Dendritic cell treated with granulocyte-macrophage colony-stimulating factor and Interleukin-4, amounts not matched to agents 40 ng/mL and 50 ng/mL, for 4 days (primary cell): ENCODE measurements around the gene KHDC1L.
"Not testable (repeated sequence)": the region's sequence is repeated elsewhere in the genome, so short reads cannot be mapped to it uniquely, and the experiment has no call there.

Experiments used
- H3K27ac Mint-ChIP-seq: one replicate; pipeline ENCODE4 v1.8.0; 2022; ENCODE audit warnings: mild to moderate bottlenecking, mixed read lengths
- H3K27me3 Mint-ChIP-seq: one replicate; pipeline ENCODE4 v1.8.0; 2022; ENCODE audit warnings: mild to moderate bottlenecking, mixed read lengths
- H3K36me3 Mint-ChIP-seq: one replicate; pipeline ENCODE4 v1.8.0; 2022; ENCODE audit warnings: low read depth, mixed read lengths
- H3K4me1 Mint-ChIP-seq: one replicate; pipeline ENCODE4 v1.8.0; 2022; ENCODE audit warnings: low read depth, mixed read lengths
- H3K4me3 Mint-ChIP-seq: one replicate; pipeline ENCODE4 v1.8.0; 2022; ENCODE audit warnings: mild to moderate bottlenecking, moderate library complexity, mixed read lengths
- H3K9me3 Mint-ChIP-seq: one replicate; pipeline ENCODE4 v1.8.0; 2022; ENCODE audit warnings: mixed read lengths
- intact Hi-C: fragments of 100-400 bp; cut with micrococcal nuclease; formaldehyde crosslinking; loops from one replicate; pipeline ENCODE4 v1.15.0; 2022

The KHDC1L gene, protein sequence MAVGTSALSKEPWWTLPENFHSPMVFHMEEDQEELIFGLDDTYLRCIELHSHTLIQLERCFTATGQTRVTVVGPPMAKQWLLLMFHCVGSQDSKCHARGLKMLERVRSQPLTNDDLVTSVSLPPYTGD

DNA sequence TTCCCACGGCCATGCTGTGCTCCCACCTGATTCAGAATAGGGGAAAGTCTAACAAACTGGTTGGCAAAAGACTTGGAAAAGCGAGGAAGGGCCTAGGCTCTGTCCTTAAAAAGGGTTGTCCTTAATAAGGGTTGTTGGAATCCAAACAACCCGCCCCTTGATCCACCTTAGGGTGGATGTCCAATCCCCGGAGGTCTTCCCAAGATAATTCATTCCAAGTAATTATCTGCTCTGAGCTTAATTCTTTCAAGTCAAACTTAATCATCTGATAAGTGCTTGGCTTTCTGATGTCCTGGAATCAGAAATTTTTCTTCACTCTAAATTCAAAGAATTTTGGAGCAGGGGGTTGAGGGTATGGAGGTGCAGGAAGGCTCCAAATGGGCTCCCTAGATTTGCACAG, at the start of gene KHDC1L:
TSS of gene KHDC1L (minus strand) at position 101 of the 400 bp plus-strand sequence. CDS start at position 13, 88 bp downstream.
- H3K9me3 Mint-ChIP-seq: peaks cover 9% of the 10 kb centered on the region
- H3K4me1 Mint-ChIP-seq: no peaks in the 10 kb centered on the region
- H3K27ac Mint-ChIP-seq: no peak within 1 kb of the TSS
- no peak within 1 kb of the TSS for H3K4me3 Mint-ChIP-seq
- no peaks in the 10 kb centered on the region for H3K36me3 Mint-ChIP-seq
- intact Hi-C loops: no loop called here
- no peaks in the 10 kb centered on the region for H3K27me3 Mint-ChIP-seq

DNA sequence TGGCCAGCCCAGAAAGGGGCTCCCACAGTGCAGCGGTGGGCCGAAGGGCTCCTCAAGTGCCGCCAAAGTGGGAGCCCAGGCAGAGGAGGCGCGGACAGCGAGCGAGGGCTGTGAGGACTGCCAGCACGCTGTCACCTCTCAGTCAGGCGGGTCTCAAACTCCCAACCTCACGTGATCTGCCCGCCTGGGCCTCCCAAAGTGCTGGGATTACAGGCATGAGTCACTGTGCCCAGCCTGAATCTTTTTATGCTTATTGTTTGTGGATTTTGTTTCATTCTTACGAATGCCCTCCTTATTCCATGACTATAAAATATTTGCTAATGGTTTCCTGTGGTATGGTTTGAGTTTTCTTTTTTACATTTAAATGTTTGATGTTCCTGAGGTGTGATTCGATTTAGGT, 44.0 kb upstream of the KHDC1L start:
- intact Hi-C loops, H3K27me3 Mint-ChIP-seq, H3K36me3 Mint-ChIP-seq, H3K4me1 Mint-ChIP-seq, H3K27ac Mint-ChIP-seq, H3K9me3 Mint-ChIP-seq, H3K4me3 Mint-ChIP-seq: not testable (repeated sequence)

DNA sequence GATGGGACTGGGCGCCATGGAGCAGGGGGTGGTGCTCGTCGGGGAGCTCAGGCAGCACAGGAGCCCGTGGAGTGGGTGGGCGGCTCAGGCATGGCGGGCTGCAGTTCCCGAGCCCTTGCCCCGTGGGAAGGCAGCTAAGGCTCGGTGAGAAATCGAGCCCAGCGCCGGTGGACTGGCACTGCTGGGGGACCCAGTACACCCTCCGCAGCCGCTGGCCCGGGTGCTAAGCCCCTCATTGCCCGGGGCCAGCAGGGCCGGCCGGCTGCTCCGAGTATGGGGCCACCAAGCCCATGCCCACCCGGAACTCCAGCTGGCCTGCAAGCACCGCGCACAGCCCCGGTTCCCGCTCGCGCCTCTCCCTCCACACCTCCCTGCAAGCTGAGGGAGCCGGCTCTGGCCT, 43.6 kb upstream of the KHDC1L start:
- intact Hi-C loops, H3K27ac Mint-ChIP-seq, H3K36me3 Mint-ChIP-seq, H3K9me3 Mint-ChIP-seq, H3K4me3 Mint-ChIP-seq, H3K4me1 Mint-ChIP-seq, H3K27me3 Mint-ChIP-seq: not testable (repeated sequence)

DNA sequence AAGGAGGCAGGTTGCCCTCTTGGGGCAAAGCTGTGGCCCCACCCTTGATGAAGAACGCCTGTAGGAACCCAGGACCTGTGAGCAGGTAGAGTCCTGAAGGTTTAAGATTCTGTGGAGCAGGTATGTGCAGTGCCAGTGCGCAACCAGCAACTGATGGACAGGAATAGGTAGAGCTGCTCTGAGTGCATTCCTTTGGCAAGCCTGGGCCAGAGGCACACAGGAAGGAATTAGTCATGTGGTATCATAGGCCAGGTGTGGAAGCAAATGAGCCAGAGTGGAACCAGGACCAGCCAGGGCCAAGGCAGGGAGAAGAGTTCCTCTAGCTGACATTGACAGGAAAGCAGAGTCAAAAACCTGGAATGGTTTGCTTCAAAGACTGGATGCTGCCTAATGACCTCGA, 39.1 kb upstream of the KHDC1L start:
- Mint-ChIP-seq H3K27ac (no peak overlapping the region), H3K9me3 (no peaks in the 10 kb centered on the region), H3K36me3 (no peaks in the 10 kb centered on the region), H3K4me3 (no peak overlapping the region), H3K4me1 (peaks cover 8% of the 10 kb centered on the region), H3K27me3 (peaks cover 7% of the 10 kb centered on the region)
- intact Hi-C loops: no loop called here

DNA sequence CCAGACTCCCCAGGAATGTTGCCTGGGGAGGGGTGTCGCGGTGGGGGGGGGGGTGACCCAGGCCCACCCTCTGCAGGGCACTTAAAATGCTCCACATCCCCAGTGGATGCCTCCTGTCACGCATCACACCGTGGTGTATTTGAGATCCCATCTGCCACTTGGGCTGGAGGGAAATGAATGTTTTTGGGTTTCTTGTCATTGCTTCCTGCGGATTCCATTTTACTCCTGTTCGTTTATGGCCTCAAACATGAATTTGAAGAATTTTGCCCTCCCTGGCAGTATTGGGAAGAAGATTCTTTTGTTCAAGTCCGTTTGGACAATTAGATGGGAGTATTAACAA, 38.2 kb upstream of the KHDC1L start:
- Mint-ChIP-seq H3K4me3 (peak overlapping the region; percentile 82), H3K4me1 (peaks cover 8% of the 10 kb centered on the region), H3K27me3 (peaks cover 7% of the 10 kb centered on the region), H3K27ac (no peak overlapping the region), H3K9me3 (no peaks in the 10 kb centered on the region), H3K36me3 (no peaks in the 10 kb centered on the region)
- intact Hi-C loops: no loop called here

DNA sequence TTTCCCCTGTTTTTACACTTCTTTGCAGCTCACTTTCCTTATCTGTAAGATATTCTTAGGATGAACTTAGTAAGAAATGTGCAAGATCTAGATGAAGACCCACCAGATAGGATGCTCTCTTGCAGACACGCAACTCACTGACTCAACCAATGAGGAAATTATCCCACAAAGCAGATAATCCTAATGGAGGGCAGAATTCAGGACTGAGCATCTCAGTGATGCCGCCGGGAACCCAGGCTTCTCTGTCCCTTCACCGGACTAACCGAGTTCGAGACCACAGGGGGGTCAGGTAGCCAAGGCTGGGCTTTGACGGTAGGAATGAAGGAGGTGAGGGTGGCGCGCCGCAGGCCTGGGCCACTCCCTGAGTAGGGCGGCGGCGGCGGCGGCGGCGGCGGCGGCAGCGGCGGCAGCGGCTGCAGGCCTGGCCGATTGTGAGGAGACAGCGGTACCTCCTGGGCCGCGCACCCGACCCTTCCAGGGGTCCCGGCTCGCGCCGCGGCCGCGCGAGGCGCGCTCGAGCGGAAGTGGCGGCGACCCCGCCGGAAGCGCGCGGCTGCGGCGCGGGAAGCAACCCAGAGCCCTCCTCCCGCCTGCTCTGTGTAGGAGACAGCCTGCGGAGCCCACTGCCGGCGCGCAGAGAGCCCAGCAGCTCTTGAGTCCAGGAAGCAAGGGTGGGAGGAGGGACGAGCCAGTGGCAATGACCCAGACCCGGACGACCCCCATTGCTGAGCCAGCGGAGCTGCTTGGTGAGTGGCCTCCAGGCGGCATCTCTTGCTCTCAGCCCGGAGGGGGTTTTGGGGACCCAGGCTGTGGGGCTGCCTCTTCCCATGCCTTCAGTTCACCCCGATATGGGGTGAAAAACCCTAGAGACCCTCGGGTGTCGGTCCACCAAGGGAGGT, 37.6 kb upstream of the KHDC1L start, which contains the start of gene KHDC1:
TSS of gene KHDC1 (minus strand) at position 526 of the 899 bp plus-strand sequence. CDS start 20,679 bp downstream, outside the sequence.
- Mint-ChIP-seq H3K4me1 (peaks cover 8% of the 10 kb centered on the region), H3K27ac (peak within 1 kb of the TSS; percentile 61), H3K27me3 (peaks cover 7% of the 10 kb centered on the region), H3K36me3 (no peaks in the 10 kb centered on the region), H3K4me3 (peak within 1 kb of the TSS; percentile 82), H3K9me3 (no peaks in the 10 kb centered on the region)
- intact Hi-C loops: no loop called here

DNA sequence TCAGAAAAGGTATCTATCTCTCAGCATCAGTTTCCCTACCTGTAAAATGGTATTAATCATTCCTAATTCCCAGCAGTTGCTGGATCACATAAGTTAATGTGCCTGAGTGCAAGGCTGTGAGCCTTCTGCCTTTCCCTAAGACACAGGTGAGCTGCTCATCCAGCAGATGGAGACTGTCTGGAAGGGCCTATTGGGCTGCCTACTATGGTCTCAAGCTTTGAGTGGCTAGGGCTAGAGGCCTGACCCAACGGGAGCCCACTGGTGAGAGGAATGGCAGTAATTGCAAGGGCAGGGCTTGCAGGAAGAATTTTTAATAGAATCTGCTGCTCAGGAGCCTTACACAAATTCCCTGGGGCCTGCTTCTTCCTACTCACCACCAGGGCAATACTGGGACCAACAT, 33.4 kb upstream of the KHDC1L start:
- Mint-ChIP-seq H3K4me3 (no peak overlapping the region), H3K27ac (no peak overlapping the region), H3K4me1 (peaks cover 8% of the 10 kb centered on the region), H3K9me3 (no peaks in the 10 kb centered on the region), H3K36me3 (no peaks in the 10 kb centered on the region), H3K27me3 (peaks cover 7% of the 10 kb centered on the region)
- intact Hi-C loops: no loop called here

DNA sequence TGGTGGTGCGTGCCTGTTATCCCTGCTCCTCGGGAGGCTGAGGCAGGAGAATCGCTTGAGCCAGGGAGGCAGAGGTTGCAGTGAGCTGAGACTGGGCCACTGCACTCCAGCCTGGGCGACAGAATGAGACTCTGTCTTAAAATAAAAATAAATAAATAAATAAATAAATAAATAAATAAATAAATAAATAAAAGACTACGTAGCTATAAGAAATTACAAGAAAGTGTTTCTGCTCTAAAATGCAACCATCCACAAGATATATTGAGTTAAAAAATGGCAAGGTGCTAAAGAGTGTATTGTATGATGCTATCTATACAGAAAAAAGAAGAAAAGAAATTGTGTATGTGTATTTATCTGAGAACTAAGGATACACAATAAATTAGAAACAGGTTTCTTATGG, 29.0 kb upstream of the KHDC1L start:
- H3K4me3 Mint-ChIP-seq, intact Hi-C loops, H3K27me3 Mint-ChIP-seq, H3K27ac Mint-ChIP-seq, H3K4me1 Mint-ChIP-seq, H3K36me3 Mint-ChIP-seq, H3K9me3 Mint-ChIP-seq: not testable (repeated sequence)

DNA sequence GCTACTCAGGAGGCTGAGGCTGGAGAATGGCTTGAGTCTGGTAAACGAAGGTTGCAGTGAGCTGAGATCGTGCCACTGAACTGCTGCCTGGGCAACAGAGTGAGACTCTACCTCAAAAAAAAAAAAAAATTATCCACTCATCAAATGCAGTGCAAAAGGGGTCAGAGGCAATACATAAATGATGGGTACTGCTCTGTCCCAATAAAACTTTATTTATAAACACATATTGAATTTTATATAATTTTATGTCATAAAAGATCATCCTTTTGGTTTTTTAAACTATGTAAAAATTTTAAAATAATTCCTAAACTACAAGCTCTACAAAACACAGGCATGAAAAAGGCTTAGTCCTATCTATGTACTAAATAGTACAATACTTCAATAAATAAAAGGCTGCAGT, 27.4 kb upstream of the KHDC1L start:
- H3K27me3 Mint-ChIP-seq: no peaks in the 10 kb centered on the region
- no peaks in the 10 kb centered on the region for H3K9me3 Mint-ChIP-seq
- H3K4me1 Mint-ChIP-seq: no peaks in the 10 kb centered on the region
- intact Hi-C loops: no loop called here
- H3K27ac Mint-ChIP-seq: no peak overlapping the region
- no peaks in the 10 kb centered on the region for H3K36me3 Mint-ChIP-seq
- H3K4me3 Mint-ChIP-seq: no peak overlapping the region

DNA sequence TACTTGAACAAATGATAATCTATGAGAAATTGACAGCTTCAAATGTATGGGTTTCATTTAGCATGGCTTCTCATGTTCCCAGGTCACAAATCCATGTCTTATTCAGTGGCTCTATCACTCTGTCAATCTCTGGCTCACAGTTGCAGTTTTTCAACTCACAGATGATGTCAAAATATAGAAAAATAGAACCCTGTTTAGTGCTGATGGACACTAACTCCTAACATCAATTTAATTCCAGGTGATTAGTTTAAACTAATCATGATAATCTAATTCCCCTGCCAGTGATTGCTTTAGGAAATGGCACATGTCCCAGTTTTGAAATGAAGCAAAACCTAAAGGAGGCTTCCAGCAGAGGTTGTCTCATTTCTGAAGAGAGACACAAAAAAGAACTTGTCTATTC, 24.7 kb upstream of the KHDC1L start:
- intact Hi-C loops: no loop called here
- Mint-ChIP-seq H3K27me3 (no peaks in the 10 kb centered on the region), H3K36me3 (no peaks in the 10 kb centered on the region), H3K4me3 (no peak overlapping the region), H3K4me1 (no peaks in the 10 kb centered on the region), H3K9me3 (no peaks in the 10 kb centered on the region), H3K27ac (no peak overlapping the region)

DNA sequence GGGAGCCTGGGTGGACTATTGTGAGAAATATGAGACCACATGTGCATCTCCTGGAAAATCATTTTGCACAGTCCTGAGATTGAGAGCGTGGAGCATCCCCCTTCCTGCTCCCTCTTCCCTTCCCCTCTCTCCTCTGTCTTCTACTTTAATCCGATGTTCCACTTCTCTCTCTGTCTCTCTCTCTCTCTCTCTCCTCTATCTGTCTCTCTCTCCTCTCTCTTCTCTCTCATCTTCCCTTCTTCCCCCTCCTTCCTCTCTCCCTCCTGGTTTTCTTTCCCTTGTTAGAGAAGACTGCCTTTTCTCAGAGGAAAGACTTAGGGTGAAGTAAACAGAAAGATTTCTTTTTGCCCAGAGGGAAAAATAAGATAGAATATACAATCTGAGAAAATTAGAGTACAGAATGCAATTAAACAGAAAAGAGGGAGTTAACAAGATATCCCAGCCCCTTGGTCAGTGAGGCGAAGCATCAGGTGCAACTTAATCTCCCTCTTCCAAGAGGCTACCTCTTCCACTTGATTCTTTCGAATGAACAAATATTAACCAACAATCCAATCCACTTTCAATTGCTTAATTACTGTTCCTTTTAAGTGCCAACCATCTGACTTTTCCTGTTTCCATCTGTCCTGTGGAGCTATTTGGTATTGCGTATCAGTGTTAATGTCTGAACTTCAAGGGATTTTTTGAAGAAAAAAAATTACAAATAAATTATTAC, 23.1 kb upstream of the KHDC1L start:
- H3K27ac Mint-ChIP-seq: no peak overlapping the region
- no peaks in the 10 kb centered on the region for H3K9me3 Mint-ChIP-seq
- no peaks in the 10 kb centered on the region for H3K27me3 Mint-ChIP-seq
- intact Hi-C loops: no loop called here
- no peaks in the 10 kb centered on the region for H3K36me3 Mint-ChIP-seq
- H3K4me1 Mint-ChIP-seq: no peaks in the 10 kb centered on the region
- no peak overlapping the region for H3K4me3 Mint-ChIP-seq

DNA sequence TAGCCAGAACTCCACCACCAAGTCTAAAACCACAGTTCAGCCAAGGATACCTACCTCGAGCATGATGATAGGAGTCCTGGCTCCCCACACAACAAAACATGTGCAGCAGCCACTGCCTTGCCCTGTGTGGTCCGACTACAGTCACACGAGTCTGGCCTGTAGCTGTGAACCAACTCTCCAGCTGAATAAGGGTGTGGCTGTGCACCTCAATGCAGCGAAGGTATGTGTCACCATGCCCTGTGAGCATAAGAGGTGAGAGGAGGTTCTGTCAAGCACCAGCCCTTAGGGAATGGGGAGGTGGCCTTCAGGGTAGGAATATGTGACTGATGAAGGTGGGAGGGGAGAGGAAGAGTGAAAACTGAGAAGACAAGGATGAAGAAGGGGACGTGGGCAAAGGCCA, 16.7 kb upstream of the KHDC1L start:
- peaks cover 2% of the 10 kb centered on the region for H3K27me3 Mint-ChIP-seq
- no peak overlapping the region for H3K27ac Mint-ChIP-seq

DNA sequence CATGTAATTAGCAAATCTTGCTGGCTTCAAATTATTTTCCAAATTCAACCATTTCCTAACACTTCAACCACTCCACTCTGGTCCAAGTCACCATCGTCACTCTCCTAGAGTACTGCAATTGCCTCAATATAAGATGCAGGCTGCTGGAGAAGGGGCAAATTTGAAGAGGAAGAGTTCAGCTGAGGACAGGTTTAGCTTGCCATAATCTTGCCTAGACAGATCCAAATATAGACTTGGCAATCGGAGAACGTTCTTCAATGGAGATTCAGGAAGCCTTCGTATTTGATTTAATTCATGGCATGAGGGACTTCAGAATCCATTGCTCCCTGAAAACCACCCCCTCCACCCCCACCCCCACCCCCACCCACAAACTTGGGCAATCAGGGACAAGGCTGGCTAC, 15.4 kb upstream of the KHDC1L start:
- H3K27me3 Mint-ChIP-seq: peaks cover 2% of the 10 kb centered on the region
- no peaks in the 10 kb centered on the region for H3K9me3 Mint-ChIP-seq
- H3K4me1 Mint-ChIP-seq: no peaks in the 10 kb centered on the region
- H3K4me3 Mint-ChIP-seq: no peak overlapping the region
- no peaks in the 10 kb centered on the region for H3K36me3 Mint-ChIP-seq
- intact Hi-C loops: no loop called here
- no peak overlapping the region for H3K27ac Mint-ChIP-seq

More for the DNA sequence above, 16.7 kb upstream of the KHDC1L start:
- Mint-ChIP-seq H3K9me3 (no peaks in the 10 kb centered on the region), H3K4me1 (no peaks in the 10 kb centered on the region), H3K36me3 (no peaks in the 10 kb centered on the region), H3K4me3 (no peak overlapping the region)
- intact Hi-C loops: no loop called here

DNA sequence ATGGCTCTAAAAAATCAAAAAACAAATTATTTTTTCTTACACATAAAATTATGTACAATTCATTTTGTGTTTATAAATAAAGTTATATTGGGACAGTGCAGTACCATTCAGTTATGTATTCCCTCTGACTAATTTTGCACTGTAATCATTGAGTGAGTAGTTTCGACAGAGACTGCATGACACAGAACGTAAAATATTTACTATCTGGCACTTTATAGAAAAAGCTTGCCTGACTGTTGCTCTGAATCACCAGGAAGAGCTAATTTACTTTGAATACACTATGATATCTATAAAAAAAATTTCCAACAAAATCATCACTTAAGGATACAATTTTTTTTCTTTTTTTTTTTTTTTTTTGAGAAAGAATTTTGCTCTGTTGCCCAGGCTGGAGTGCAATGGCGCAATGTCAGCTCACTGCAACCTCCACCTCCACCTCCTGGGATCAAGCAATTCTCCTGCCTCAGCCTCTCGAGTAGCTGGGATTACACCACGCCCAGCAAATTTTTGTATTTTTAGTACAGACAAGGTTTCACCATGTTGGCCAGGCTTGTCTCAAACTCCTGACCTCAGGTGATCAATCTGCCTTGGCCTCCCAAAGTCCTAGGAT, 11.0 kb upstream of the KHDC1L start:
- H3K27ac Mint-ChIP-seq: no peak overlapping the region
- intact Hi-C loops: no loop called here
- no peaks in the 10 kb centered on the region for H3K27me3 Mint-ChIP-seq
- no peaks in the 10 kb centered on the region for H3K36me3 Mint-ChIP-seq
- peaks cover 9% of the 10 kb centered on the region for H3K4me1 Mint-ChIP-seq
- H3K9me3 Mint-ChIP-seq: no peaks in the 10 kb centered on the region
- no peak overlapping the region for H3K4me3 Mint-ChIP-seq
